Lower leg skin (tissue), 3 donors: Measurements from ENCODE around the gene CHST10.

Experiments
- POLR2A ChIP-seq, 2 donors: fragments of 450-650 bp; IDR thresholded peaks; one replicate each; pipeline ENCODE4 v1.6.1; 2016 to 2017; ENCODE audit warnings: antibody characterized with exemption in 2 of 2, mild to moderate bottlenecking in 1 of 2, moderate library complexity in 1 of 2
- TF ChIP-seq, protein P1 (sequence below), 3 donors: fragments of 450-650 bp; IDR thresholded peaks; one replicate each; pipeline ENCODE4 v1.5.1; 2016; ENCODE audit warnings: antibody characterized with exemption in 3 of 3, mild to moderate bottlenecking in 3 of 3, moderate library complexity in 2 of 3

DNA sequence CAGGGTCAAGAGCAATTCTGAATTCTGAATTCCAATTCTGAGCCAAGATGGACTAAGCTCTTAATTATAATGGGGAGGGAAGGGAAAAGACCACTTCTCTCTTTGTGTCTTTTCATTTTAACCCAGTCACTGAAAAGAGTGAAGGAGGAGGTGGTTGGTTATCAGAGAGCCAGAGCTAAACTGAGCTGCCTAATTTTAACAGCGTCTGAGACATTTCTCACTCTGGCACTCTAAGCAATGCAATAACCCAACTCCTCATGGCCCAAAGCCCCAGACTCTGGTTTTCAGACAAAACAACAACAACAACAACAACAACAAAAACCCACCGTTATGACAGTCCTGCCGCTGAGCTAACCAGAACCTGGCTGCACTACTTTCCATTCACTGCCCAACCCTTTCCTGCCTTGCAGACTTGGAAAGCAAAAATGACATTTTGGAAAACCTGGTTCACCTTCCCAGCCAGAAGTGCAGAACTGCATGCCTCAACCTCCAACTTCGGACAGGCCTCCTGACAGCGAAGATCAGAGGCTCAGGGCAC, 1.0 kb downstream of the CHST10 start:
- TF ChIP-seq, protein P1, sequence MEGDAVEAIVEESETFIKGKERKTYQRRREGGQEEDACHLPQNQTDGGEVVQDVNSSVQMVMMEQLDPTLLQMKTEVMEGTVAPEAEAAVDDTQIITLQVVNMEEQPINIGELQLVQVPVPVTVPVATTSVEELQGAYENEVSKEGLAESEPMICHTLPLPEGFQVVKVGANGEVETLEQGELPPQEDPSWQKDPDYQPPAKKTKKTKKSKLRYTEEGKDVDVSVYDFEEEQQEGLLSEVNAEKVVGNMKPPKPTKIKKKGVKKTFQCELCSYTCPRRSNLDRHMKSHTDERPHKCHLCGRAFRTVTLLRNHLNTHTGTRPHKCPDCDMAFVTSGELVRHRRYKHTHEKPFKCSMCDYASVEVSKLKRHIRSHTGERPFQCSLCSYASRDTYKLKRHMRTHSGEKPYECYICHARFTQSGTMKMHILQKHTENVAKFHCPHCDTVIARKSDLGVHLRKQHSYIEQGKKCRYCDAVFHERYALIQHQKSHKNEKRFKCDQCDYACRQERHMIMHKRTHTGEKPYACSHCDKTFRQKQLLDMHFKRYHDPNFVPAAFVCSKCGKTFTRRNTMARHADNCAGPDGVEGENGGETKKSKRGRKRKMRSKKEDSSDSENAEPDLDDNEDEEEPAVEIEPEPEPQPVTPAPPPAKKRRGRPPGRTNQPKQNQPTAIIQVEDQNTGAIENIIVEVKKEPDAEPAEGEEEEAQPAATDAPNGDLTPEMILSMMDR (IDR thresholded peaks at IDR 0.05), result no peak
- no peak for TF ChIP-seq POLR2A (IDR thresholded peaks at IDR 0.05)
